BE2C (cell line): ENCODE results near the gene C1orf115. TPM values are rescaled to one million over a fixed set of nuclear protein-coding genes. Genes with fewer than 3 reads are reported as not detected.

Experiments used
- DNase-seq: peaks from one replicate; pipeline ENCODE4 v3.0.0-alpha.2; 2020
- H3K27me3 ChIP-seq: fragments of 250-450 bp; sonication (Bioruptor Pico); 2 replicates; pipeline ENCODE4 v1.5.1; 2020; ENCODE audit warnings: mild to moderate bottlenecking
- H3K36me3 ChIP-seq: fragments of 250-450 bp; sonication (Bioruptor Pico); 2 replicates; pipeline ENCODE4 v1.5.1; 2020; ENCODE audit warnings: mild to moderate bottlenecking
- H3K4me1 ChIP-seq: fragments of 250-450 bp; sonication (Bioruptor Pico); 2 replicates; pipeline ENCODE4 v1.5.1; 2020
- H3K4me3 ChIP-seq: 2 replicates; pipeline ENCODE4 v1.5.1; 2011; ENCODE audit warnings: low read depth, low read length
- H3K9me3 ChIP-seq: fragments of 250-450 bp; sonication (Bioruptor Pico); 2 replicates; pipeline ENCODE4 v1.5.1; 2020
- polyA plus RNA-seq: library from polyadenylated mRNA; unstranded; fragments of >200 nt; gene quantifications from one replicate; pipeline ENCODE4 v1.2.1, GENCODE V29; 2012; ENCODE audit warnings: low read depth, missing spikeins; ENCODE audit not compliant: insufficient read length, insufficient read depth
- TF ChIP-seq, protein P1 (sequence below): IDR thresholded peaks from 2 replicates; pipeline ENCODE4 v1.5.1; 2012; ENCODE audit warnings: mild to moderate bottlenecking, low read depth, low read length

The C1orf115 gene, protein sequence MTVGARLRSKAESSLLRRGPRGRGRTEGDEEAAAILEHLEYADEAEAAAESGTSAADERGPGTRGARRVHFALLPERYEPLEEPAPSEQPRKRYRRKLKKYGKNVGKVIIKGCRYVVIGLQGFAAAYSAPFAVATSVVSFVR
- not detected for polyA plus RNA-seq

DNA sequence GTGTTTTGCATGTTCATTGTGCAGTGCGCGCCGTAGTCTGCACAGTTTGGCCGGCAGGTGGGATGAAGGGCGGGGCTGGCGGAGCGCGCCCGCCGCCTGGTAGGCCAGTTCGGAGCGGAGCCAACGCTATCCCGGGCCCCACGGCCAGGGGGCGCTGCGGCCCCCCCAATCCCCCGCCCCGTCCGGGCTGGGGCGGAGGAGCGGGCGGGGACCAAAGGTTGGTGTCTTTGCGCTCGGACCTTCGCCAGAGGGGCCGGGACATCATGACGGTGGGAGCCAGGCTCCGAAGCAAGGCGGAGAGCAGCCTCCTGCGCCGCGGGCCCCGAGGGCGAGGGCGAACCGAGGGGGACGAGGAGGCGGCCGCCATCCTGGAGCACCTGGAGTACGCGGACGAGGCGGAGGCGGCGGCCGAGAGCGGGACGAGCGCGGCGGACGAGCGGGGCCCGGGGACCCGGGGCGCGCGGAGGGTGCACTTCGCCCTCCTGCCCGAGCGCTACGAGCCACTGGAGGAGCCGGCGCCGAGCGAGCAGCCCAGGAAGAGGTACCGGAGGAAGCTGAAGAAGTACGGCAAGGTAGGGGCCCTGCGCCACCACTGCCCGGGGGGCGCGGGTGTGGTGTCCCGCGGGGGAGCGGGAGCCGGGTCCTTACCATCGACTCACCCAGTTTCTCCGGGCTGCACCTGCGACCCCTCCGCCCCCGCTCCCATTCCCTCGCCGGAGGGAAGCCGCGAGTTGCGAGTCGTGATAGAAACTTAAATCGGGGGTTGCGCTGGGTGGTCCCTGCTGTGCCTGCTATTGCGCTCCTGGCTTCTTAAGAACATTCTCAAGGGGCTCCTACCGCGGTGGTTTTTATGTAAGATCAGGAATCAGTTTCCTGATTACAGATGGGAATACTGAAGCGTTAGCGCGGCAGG, at the start of gene C1orf115:
C1orf115 (plus strand) TSS at position 224 of the 913 bp plus-strand sequence; CDS start at position 264, 40 bp downstream.
- peaks cover 31% of the 10 kb centered on the region for H3K27me3 ChIP-seq
- no peaks in the 10 kb centered on the region for H3K4me1 ChIP-seq
- H3K4me3 ChIP-seq, result peak within 1 kb of the TSS; percentile 51
- peak; percentile 68 for DNase-seq
- H3K36me3 ChIP-seq, result no peaks in the 10 kb centered on the region
- no peaks in the 10 kb centered on the region for H3K9me3 ChIP-seq
- TF ChIP-seq, protein P1, sequence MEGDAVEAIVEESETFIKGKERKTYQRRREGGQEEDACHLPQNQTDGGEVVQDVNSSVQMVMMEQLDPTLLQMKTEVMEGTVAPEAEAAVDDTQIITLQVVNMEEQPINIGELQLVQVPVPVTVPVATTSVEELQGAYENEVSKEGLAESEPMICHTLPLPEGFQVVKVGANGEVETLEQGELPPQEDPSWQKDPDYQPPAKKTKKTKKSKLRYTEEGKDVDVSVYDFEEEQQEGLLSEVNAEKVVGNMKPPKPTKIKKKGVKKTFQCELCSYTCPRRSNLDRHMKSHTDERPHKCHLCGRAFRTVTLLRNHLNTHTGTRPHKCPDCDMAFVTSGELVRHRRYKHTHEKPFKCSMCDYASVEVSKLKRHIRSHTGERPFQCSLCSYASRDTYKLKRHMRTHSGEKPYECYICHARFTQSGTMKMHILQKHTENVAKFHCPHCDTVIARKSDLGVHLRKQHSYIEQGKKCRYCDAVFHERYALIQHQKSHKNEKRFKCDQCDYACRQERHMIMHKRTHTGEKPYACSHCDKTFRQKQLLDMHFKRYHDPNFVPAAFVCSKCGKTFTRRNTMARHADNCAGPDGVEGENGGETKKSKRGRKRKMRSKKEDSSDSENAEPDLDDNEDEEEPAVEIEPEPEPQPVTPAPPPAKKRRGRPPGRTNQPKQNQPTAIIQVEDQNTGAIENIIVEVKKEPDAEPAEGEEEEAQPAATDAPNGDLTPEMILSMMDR, result peak; percentile 88

DNA sequence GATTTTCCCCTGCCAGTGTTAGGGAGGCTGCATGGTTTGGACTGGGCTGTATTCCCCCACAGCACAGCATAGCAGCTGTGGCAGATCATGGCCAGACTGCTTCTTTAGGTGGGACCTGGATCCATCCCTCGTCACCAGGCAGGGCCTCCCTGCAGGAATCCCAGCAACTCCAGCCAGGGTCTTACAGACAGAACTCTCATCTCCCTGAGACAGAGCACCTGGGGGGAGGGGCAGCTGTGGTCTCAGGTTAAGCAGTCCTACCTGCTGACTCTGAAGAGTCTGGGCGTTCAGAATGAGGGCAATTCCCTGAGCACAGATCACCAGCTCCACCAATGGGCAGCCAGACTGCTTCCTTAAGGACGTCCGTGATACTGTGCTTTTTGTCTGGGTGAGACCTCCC, 47.9 kb upstream of the C1orf115 start:
- Histone ChIP-seq H3K9me3 (no peaks in the 10 kb centered on the region), H3K36me3 (no peaks in the 10 kb centered on the region), H3K27me3 (no peaks in the 10 kb centered on the region), H3K4me3 (no peak overlapping the region), H3K4me1 (no peaks in the 10 kb centered on the region)
- DNase-seq, result no peak
- TF ChIP-seq, protein P1, result no peak

DNA sequence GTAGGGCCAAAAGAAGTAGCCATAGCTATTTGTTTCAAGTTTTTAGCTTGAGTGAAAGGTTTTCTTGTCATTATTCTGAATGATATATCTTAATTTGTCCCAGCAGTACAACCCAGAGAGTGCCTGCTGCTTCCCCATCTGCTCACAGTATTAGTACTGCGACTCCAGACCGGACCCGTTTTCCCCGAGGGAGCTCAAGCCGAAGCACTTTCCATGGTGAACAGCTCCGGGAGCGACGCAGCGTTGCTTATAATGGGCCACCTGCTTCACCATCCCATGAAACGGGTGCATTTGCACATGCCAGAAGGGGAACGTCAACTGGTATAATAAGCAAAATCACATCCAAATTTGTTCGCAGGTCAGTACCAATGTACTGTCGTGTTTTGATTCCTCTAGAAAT, 37.2 kb upstream of the C1orf115 start:
- Histone ChIP-seq H3K27me3 (no peaks in the 10 kb centered on the region; the same call in 1 of the 2 replicates), H3K9me3 (no peaks in the 10 kb centered on the region), H3K36me3 (no peaks in the 10 kb centered on the region), H3K4me3 (no peak overlapping the region), H3K4me1 (no peaks in the 10 kb centered on the region)
- peak; percentile 15 for DNase-seq
- TF ChIP-seq, protein P1, result no peak

DNA sequence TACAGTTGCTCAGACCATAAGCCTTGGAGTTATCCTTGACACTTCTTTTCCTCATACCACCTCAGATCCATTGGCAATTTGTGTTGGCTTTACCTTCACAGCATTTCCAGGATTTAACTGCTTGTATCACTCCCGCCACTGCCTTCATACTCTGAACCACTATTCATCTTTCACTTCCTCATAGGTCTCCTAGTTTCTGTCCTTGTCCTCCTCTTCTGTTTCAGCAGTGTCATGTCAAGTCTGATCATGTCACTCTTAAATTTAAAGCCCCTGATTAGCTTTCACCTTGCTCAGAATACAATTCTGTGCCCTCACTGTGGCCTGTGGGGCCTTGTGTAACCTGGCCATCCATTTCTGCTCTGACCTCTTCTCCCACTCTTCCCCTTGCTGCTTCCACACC, 34.7 kb upstream of the C1orf115 start:
- Histone ChIP-seq H3K9me3 (no peaks in the 10 kb centered on the region), H3K36me3 (no peaks in the 10 kb centered on the region), H3K27me3 (no peaks in the 10 kb centered on the region; the same call in 1 of the 2 replicates), H3K4me3 (no peak overlapping the region), H3K4me1 (no peaks in the 10 kb centered on the region)
- DNase-seq, result no peak
- TF ChIP-seq, protein P1, result no peak

DNA sequence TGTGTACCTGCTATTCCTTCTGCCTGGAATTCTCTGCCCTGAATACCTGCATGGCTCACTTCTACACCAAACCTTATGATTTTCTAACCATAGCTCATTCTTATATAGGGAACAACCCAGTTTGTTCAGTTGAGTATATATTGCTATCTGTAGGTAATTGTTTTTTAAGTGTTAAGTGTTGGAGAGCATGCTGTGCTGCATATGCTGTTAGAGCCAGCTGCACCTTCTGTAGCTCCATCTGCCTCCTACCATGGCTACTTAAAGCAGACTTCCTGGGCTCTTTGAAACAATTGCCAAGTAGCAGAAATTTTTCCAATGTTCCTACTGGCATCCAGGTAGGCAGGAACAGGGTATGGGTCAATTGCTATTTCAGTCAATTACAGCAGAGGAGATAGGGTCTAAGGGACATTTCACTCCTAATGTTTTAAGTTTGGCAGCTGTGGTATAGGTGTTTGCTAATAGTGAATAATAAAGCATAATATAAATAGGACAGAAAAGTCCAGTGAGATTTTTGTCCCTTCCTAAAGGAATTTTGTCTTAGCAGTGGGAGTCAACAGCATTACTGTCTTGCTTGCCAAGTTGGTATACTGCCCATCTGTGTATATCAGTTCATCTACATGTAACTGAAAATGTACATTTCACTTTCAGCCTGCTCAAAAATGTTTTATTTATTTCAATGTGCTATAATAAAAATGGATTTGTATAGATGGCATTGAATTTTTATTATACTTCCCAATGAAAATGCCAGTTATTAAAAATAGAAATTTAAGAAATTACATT, 34.0 kb upstream of the C1orf115 start:
- H3K36me3 ChIP-seq, result no peaks in the 10 kb centered on the region
- H3K27me3 ChIP-seq, result no peaks in the 10 kb centered on the region; the same call in 1 of the 2 replicates
- TF ChIP-seq, protein P1, result no peak
- no peak overlapping the region for H3K4me3 ChIP-seq
- DNase-seq, result no peak
- H3K9me3 ChIP-seq, result no peaks in the 10 kb centered on the region
- no peaks in the 10 kb centered on the region for H3K4me1 ChIP-seq
